H1 (cell line): ENCODE measurements around the gene MDM4. TPM values are rescaled to one million over a fixed set of nuclear protein-coding genes. Genes with fewer than 3 reads are reported as not detected.

Experiments
- CTCF ChIA-PET: fragments of 300-600 bp; sonication (Branson Sonifier 250); formaldehyde crosslinking; loops from one replicate; lab custom pipeline; 2021; ENCODE audit not compliant: partially characterized antibody; lab: Charles Lee
- POLR2A ChIA-PET: fragments of 300-600 bp; sonication (Branson Sonifier 250); formaldehyde crosslinking; loops from one replicate; lab custom pipeline; 2021; ENCODE audit warnings: inconsistent platforms; ENCODE audit not compliant: partially characterized antibody; lab: Charles Lee
- DNase-seq, 2 experiments: peaks; one replicate each; pipeline versions ENCODE4 v3.0.0 to v3.0.0-alpha.2; 2010 to 2022; ENCODE audit warnings: low spot score in 2 of 2, low read depth in 1 of 2, mixed read lengths in 1 of 2
- FAIRE-seq: peaks from 2 replicates; lab custom pipeline; 2011; peaks lifted over from hg19 to GRCh38; lab: Jason Lieb, UNC
- H2AFZ ChIP-seq: 2 replicates; pipeline ENCODE4 v1.8.1; 2012; ENCODE audit warnings: low read length, inconsistent platforms
- H2AK5ac ChIP-seq: 2 replicates; pipeline ENCODE4 v1.6.1; 2013; ENCODE audit warnings: low read depth, low read length
- H2BK120ac ChIP-seq: replicated peaks from 2 replicates; pipeline ENCODE3; 2013; ENCODE audit warnings: low read depth, low read length, inconsistent platforms
- H2BK12ac ChIP-seq: 2 replicates; pipeline ENCODE4 v1.6.1; 2013; ENCODE audit warnings: low read depth, low read length
- H2BK15ac ChIP-seq: 2 replicates; pipeline ENCODE4 v1.6.1; 2013; ENCODE audit warnings: low read length
- H2BK20ac ChIP-seq: 2 replicates; pipeline ENCODE4 v1.6.1; 2013; ENCODE audit warnings: low read length
- H2BK5ac ChIP-seq: 2 replicates; pipeline ENCODE4 v1.6.1; 2013; ENCODE audit warnings: low read depth, low read length
- H3K14ac ChIP-seq: 2 replicates; pipeline ENCODE4 v1.6.1; 2013; ENCODE audit warnings: inconsistent platforms; ENCODE audit not compliant: insufficient read length
- H3K18ac ChIP-seq: 2 replicates; pipeline ENCODE4 v1.6.1; 2013; ENCODE audit warnings: low read length; ENCODE audit errors: extremely low read depth
- H3K23ac ChIP-seq: 2 replicates; pipeline ENCODE4 v1.6.1; 2013; ENCODE audit warnings: inconsistent platforms; ENCODE audit not compliant: insufficient read length
- H3K23me2 ChIP-seq: 2 replicates; pipeline ENCODE4 v1.6.1; 2013; ENCODE audit warnings: low read depth, low read length
- H3K27ac ChIP-seq: 2 replicates; pipeline ENCODE4 v1.6.1; 2011; ENCODE audit warnings: low read depth, low read length, inconsistent platforms
- H3K27me3 ChIP-seq, 4 experiments: replicated peaks in 1 of 4; 1 replicate in 1 of 4; 2 replicates in 3 of 4; pipeline versions ENCODE4 v1.6.1 to v1.8.1; 2011 to 2013; ENCODE audit warnings: low read length in 3 of 4, mild to moderate bottlenecking in 3 of 4, inconsistent platforms in 2 of 4, mixed read lengths in 2 of 4, moderate library complexity in 1 of 4; ENCODE audit not compliant: control insufficient read depth in 3 of 4, insufficient read depth in 3 of 4; ENCODE audit errors: extremely low read depth in 1 of 4
- H3K36me3 ChIP-seq, 4 experiments: 2 replicates each; pipeline versions ENCODE4 v1.6.1 to v1.8.1; 2011 to 2013; ENCODE audit warnings: mild to moderate bottlenecking in 4 of 4, low read length in 3 of 4, moderate library complexity in 2 of 4, control low read depth in 1 of 4, inconsistent platforms in 1 of 4; ENCODE audit not compliant: insufficient read depth in 4 of 4, control insufficient read depth in 2 of 4
- H3K4ac ChIP-seq: replicated peaks from 2 replicates; pipeline ENCODE3; 2013; ENCODE audit warnings: low read length, low read depth, mixed read lengths, inconsistent platforms; ENCODE audit not compliant: insufficient read length
- H3K4me1 ChIP-seq, 4 experiments: replicated peaks in 1 of 4; 1 replicate in 1 of 4; 2 replicates in 3 of 4; pipeline versions ENCODE4 v1.6.1 to v1.8.1; 2011 to 2013; ENCODE audit warnings: low read length in 3 of 4, inconsistent platforms in 2 of 4, mixed read lengths in 1 of 4; ENCODE audit not compliant: insufficient read depth in 4 of 4, control insufficient read depth in 3 of 4
- H3K4me2 ChIP-seq, 2 experiments: 2 replicates each; pipeline versions ENCODE4 v1.6.1 to v1.8.1; 2011 to 2013; ENCODE audit warnings: low read depth in 2 of 2, low read length in 2 of 2, control low read depth in 1 of 2, inconsistent platforms in 1 of 2, mild to moderate bottlenecking in 1 of 2; ENCODE audit not compliant: insufficient read depth in 1 of 2
- H3K4me3 ChIP-seq, 4 experiments: fragments of 200-600, 300-600 bp in 1 of 4; sonication (generic), shearing (Covaris generic), sonication (Bioruptor Twin) in 1 of 4; 2 replicates each; pipeline versions ENCODE4 v1.5.1 to v1.8.1; 2011 to 2016; ENCODE audit warnings: low read length in 4 of 4, low read depth in 3 of 4, control low read depth in 2 of 4, inconsistent platforms in 2 of 4, mild to moderate bottlenecking in 2 of 4, mixed read lengths in 1 of 4, moderate library complexity in 1 of 4; ENCODE audit not compliant: insufficient read depth in 2 of 4; ENCODE audit errors: extremely low read depth in 1 of 4
- H3K56ac ChIP-seq: replicated peaks from 2 replicates; pipeline ENCODE3; 2013; ENCODE audit warnings: low read depth, mild to moderate bottlenecking, mixed read lengths, low read length, inconsistent platforms; ENCODE audit not compliant: insufficient read length
- H3K79me1 ChIP-seq: 2 replicates; pipeline ENCODE4 v1.6.1; 2013; ENCODE audit warnings: low read depth, low read length, control low read depth
- H3K79me2 ChIP-seq, 2 experiments: 2 replicates each; pipeline versions ENCODE4 v1.6.1 to v1.8.1; 2012 to 2013; ENCODE audit warnings: low read length in 2 of 2, mild to moderate bottlenecking in 2 of 2, inconsistent platforms in 1 of 2; ENCODE audit not compliant: insufficient read depth in 2 of 2, control insufficient read depth in 1 of 2
- H3K9ac ChIP-seq, 4 experiments: replicated peaks in 1 of 4; 1 replicate in 1 of 4; 2 replicates in 3 of 4; pipeline versions ENCODE4 v1.6.1 to v1.8.1; 2011 to 2013; ENCODE audit warnings: low read depth in 3 of 4, low read length in 3 of 4, control low read depth in 2 of 4, mild to moderate bottlenecking in 2 of 4, moderate library complexity in 2 of 4, inconsistent platforms in 1 of 4; ENCODE audit errors: extremely low read depth in 1 of 4
- H3K9me3 ChIP-seq, 2 experiments: 2 replicates each; pipeline versions ENCODE4 v1.6.1 to v1.8.1; 2012 to 2013; ENCODE audit warnings: mild to moderate bottlenecking in 2 of 2, moderate library complexity in 2 of 2, control low read depth in 1 of 2, inconsistent platforms in 1 of 2, low read depth in 1 of 2, low read length in 1 of 2, mixed read lengths in 1 of 2; ENCODE audit not compliant: insufficient read depth in 2 of 2
- H4K20me1 ChIP-seq, 2 experiments: replicated peaks in 1 of 2; 2 replicates each; pipeline versions ENCODE3 to v1.8.1; 2011 to 2013; ENCODE audit warnings: inconsistent platforms in 2 of 2, low read length in 2 of 2, mild to moderate bottlenecking in 1 of 2; ENCODE audit not compliant: insufficient read depth in 2 of 2, control insufficient read depth in 1 of 2
- H4K5ac ChIP-seq: 2 replicates; pipeline ENCODE4 v1.6.1; 2013; ENCODE audit warnings: low read length, low read depth, mixed read lengths, inconsistent platforms; ENCODE audit not compliant: insufficient read length
- H4K8ac ChIP-seq: 2 replicates; pipeline ENCODE4 v1.8.0; 2013; ENCODE audit warnings: mild to moderate bottlenecking, moderate library complexity, low read length, inconsistent platforms; ENCODE audit not compliant: insufficient read depth; ENCODE audit errors: extremely low read depth
- H4K91ac ChIP-seq: replicated peaks from 2 replicates; pipeline ENCODE3; 2013; ENCODE audit warnings: low read length, mixed read lengths, inconsistent platforms; ENCODE audit not compliant: insufficient read length
- HDAC2 ChIP-seq, 2 experiments: fragments of 300-600 bp in 1 of 2; sonication (generic) in 1 of 2; IDR thresholded peaks; 2 replicates each; pipeline ENCODE4 v1.6.1; 2011 to 2012; ENCODE audit warnings: low read depth in 2 of 2, low read length in 2 of 2, mild to moderate bottlenecking in 2 of 2, moderate library complexity in 2 of 2, borderline replicate concordance in 1 of 2, inconsistent platforms in 1 of 2
- HDAC6 ChIP-seq: IDR thresholded peaks from one replicate; pipeline ENCODE4 v1.7.1; 2012; ENCODE audit warnings: low read depth, mild to moderate bottlenecking, inconsistent platforms, low read length, moderate library complexity
- JUND ChIP-seq: IDR thresholded peaks from 2 replicates; pipeline ENCODE4 v1.6.1; 2011; ENCODE audit warnings: mild to moderate bottlenecking, improper control_type of control experiment, low read length
- MAFK ChIP-seq: IDR thresholded peaks from 2 replicates; pipeline ENCODE4 v1.6.1; 2012; ENCODE audit warnings: low read depth, mild to moderate bottlenecking, improper control_type of control experiment, low read length
- TEAD4 ChIP-seq: IDR thresholded peaks from 2 replicates; pipeline ENCODE4 v1.6.1; 2012; ENCODE audit warnings: low read depth, low read length, inconsistent platforms, mixed read lengths
- polyA plus RNA-seq, 7 experiments: library from polyadenylated mRNA; depleted of rRNA in 3 of 7; stranded (reverse) in 5 of 7; unstranded in 2 of 7; fragments of >200 nt in 5 of 7; fragments of 200-250 nt in 2 of 7; gene quantifications; 1 replicate in 5 of 7; 2 replicates in 1 of 7; 4 replicates in 1 of 7; pipeline versions ENCODE4 v1.2.1 to v1.2.3, GENCODE V29; 2011 to 2013; ENCODE audit warnings: missing spikeins in 2 of 7, mixed read lengths in 2 of 7
- total RNA-seq: library from RNA; stranded (reverse); fragmentation: NEBNext Ultra II Directional; extraction: Animal tissue kit (Norgen Biotek cat#: 25700); gene quantifications from 2 replicates; pipeline ENCODE4 v1.2.1, GENCODE V29; 2021
- TF ChIP-seq, protein P1 (sequence below): IDR thresholded peaks from 2 replicates; pipeline ENCODE4 v1.6.1; 2012; ENCODE audit warnings: low read length, inconsistent platforms

Gene MDM4
- total and polyA plus RNA-seq, 2 of the 8 experiments (the other 6 are each of a cell fraction or from before 2014, with no cell fraction given) = 10.8 to 84.9 TPM

DNA sequence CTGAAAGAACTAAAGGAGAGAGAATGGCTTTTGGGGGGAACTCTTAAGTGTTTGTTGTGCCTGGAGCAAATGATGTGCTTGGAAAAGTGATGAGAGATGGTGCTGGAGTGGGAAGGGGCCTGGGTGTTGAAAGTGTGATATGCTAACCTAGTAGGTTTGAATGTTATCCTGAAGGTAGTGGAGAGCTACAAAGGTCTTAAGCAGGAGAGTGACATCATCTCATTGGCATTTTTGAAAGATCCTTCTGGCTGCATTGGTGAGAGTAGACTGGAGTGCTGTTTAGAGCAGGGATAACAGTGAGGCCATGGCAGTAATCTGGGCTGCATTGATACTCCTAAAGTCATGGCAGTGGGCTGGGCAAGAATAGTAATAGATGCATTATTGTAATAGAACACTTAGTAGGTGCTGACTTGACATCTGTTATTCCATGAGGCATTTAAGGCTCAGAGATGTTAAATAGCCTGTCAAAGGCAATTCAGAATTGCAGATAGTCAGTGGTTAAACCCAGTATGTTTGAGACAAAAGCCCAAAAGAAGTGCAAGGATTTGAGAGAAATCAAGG lies 44.5 kb downstream of the MDM4 start:
- Histone ChIP-seq H3K23me2 (no peaks in the 10 kb centered on the region), H2BK120ac (no peak overlapping the region), H3K9me3 (no peaks in the 10 kb centered on the region), H4K20me1 (peaks cover 2% of the 10 kb centered on the region in 2 experiments), H3K36me3 (no peaks in the 10 kb centered on the region; a peak in 1 of 8 replicates), H3K14ac (no peak overlapping the region), H3K23ac (no peak overlapping the region), H3K4me3 (no peak overlapping the region), H4K5ac (no peak overlapping the region), H3K4ac (no peak overlapping the region), H2AFZ (no peak overlapping the region), H4K91ac (no peak overlapping the region), H3K27me3 (no peaks in the 10 kb centered on the region), H3K56ac (no peak overlapping the region), H3K79me2 (no peaks in the 10 kb centered on the region), H2BK20ac (no peak overlapping the region), H3K9ac (no peak overlapping the region), H3K18ac (no peak overlapping the region), H2BK12ac (no peak overlapping the region), H3K4me1 (peaks cover 0 to 13% (median 8%) of the 10 kb centered on the region in 4 experiments; a peak in 4 of 7 replicates), H3K79me1 (no peaks in the 10 kb centered on the region; the same call in 1 of the 2 replicates), H3K27ac (no peak overlapping the region), H4K8ac (no peak overlapping the region), H2AK5ac (no peak overlapping the region), H2BK15ac (no peak overlapping the region), H3K4me2 (no peak overlapping the region), H2BK5ac (no peak overlapping the region)
- ChIA-PET CTCF (interaction anchor here (0.8 to 28.0 kb wide), 6 partner anchors 11 to 276 kb away, joined by 3 to 397 read pairs (median 3); no protein-coding TSS in a partner anchor), POLR2A (interaction anchor here (1.2 to 3.6 kb wide), 3 partner anchors 14 to 45 kb away, joined by 3 to 18 read pairs (median 6); partner anchors contain the start of gene MDM4)
- FAIRE-seq (no peak), DNase-seq (no peak)
- TF ChIP-seq JUND (peak; percentile 82), TEAD4 (no peak), MAFK (no peak), HDAC2 (IDR thresholded peaks at IDR 0.05; ENCODE audit: borderline replicate concordance in 1 of 2, low read depth in 2 of 2, low read length in 2 of 2) (no peak), HDAC6 (no peak)
- TF ChIP-seq, protein P1, sequence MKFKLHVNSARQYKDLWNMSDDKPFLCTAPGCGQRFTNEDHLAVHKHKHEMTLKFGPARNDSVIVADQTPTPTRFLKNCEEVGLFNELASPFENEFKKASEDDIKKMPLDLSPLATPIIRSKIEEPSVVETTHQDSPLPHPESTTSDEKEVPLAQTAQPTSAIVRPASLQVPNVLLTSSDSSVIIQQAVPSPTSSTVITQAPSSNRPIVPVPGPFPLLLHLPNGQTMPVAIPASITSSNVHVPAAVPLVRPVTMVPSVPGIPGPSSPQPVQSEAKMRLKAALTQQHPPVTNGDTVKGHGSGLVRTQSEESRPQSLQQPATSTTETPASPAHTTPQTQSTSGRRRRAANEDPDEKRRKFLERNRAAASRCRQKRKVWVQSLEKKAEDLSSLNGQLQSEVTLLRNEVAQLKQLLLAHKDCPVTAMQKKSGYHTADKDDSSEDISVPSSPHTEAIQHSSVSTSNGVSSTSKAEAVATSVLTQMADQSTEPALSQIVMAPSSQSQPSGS = 0 out of 2 replicates have a peak, but pooled peaks have one; percentile 42
